ENCODE results near the gene CD300A.

CD300A gene

GRCh38 chr17:74522381-74523105 lies 56.1 kb downstream of the CD300A start:
- DNase-seq, result no peak

- DNase-seq, result no peak
Observed at GRCh38 chr17:74523308-74523707, 56.9 kb downstream of the CD300A start.

- no peak for DNase-seq
Observed at GRCh38 chr17:74524653-74525464, 58.4 kb downstream of the CD300A start.

DNA sequence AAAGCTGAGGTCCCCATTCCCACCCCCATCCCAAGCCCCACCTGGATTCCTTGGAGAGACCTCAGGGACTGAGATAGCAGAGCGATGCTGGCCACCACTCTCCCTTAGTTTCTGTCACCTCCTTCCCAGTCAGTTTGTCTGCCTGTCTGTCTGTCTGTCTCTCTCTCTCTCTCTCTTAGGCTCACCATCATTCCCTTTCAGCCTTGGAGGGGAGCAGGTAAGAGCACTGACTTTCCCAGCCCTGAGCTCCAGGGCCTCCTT lies 59.0 kb downstream of the CD300A start:
- DNase-seq, result no peak

GRCh38 chr17:74525781-74526288 lies 59.4 kb downstream of the CD300A start:
- no peak for DNase-seq

- no peak for DNase-seq
Observed at GRCh38 chr17:74526681-74527080, 60.2 kb downstream of the CD300A start.

DNA sequence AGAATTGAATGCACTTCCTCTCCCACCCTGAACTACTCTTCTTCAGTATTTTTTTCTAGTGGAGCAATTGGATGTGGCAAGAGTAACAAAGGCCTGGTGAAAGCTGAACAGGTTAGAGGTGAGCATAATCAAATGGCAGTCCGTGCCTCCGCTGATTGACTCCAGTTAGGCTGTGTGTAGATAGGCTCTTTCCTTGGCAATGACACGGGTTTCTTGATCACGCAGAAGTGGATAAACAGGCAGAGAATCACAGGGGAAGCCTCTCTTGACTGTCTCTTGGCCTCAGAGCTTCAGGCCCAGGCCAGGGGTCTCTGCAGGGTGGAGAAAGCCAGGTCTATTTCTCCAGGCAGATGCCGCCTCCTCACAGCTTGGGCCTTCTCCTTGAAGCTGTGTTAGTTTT lies 60.6 kb downstream of the CD300A start:
- DNase-seq, result no peak

DNA sequence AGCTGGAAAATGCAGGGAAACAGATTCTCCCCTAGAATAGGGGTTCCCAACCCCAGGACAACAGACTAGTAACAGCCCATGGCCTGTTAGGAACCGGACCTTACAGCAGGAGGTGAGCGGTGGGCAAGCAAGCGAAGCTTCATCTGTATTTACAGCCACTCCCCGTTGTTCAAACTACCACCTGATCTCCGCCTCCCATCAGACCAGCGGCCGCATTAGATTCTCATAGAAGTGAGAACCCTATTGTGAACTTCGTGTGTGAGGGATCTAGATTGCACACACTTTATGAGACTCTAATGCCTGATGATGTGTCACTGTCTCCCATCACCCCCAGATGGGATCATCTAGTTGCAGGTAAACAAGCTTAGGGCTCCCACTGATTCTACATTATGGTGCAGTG lies 61.3 kb downstream of the CD300A start:
- DNase-seq, result no peak

DNA sequence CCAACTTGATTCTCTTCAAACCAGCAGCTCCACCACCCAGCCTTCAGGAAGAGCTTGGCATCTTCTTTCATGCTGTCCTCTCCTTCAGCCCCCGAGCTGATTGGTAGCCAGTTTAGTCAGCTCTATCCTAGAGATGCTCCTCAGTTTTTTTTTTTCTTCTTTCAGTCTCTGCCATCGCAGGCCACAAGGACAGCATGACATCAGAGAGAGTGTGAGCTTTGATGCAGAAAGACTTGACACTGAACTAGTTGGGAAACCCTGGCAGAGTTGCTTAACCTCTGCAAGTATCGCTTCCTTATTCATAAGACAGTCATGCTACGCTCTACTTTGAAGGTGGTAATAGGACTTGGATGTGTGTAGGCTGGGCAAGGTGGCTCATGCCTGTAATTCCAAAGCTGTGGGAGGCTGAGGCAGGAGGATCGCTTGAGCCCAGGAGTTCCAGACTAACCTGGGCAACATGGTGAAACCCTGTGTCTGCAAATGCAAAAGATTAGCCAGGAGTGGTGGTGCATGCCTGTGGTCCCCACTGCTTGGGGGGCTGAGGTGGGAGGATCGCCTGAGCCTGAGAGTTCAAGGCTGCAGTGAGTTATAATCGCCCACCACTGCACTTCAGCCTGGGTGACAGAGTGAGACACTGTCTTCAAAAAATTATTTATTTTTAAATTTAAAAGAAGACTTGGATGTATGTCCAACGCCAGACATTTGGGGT lies 62.2 kb downstream of the CD300A start:
- no peak for DNase-seq

DNA sequence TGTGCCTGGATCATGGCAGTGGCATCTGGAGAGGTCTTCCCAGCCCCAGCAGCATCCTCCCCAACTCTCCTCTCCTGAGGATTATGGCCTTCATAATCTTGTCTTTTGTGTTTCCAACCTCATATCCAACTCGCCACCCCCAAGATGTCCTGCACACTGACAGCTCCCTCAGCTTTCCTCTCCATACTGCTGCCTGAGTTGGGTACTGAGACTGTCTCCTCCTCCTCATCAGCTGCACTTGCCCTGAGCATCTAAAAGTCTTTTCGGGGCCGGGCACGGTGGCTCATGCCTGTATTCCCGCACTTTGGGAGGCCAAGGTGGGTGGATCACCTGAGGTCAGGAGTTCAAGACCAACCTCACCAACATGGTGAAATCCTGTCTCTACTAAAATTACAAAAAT lies 62.8 kb downstream of the CD300A start:
- no peak for DNase-seq

DNA sequence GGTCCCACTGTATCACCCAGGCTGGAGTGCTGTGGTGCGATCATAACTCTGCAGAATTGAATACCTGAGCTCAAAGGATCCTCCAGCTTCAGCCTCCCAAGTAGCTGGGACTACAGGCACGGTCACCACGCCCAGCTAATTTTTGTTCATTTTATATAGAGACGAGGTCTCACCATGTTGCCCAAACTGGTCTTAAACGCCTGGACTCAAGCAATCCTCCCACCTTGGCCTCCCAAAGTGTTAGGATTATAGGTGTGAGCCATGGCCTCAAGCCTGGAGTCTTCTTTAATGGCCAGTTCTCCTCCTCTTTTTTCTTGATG lies 64.4 kb downstream of the CD300A start:
- DNase-seq, result no peak

- DNase-seq, result no peak
Observed at GRCh38 chr17:74531231-74531761, 64.9 kb downstream of the CD300A start, which contains the start of gene CD300LB. Gene CD300LB (minus strand): TSS chr17:74531475. CDS start chr17:74531350, 125 bp downstream.

DNA sequence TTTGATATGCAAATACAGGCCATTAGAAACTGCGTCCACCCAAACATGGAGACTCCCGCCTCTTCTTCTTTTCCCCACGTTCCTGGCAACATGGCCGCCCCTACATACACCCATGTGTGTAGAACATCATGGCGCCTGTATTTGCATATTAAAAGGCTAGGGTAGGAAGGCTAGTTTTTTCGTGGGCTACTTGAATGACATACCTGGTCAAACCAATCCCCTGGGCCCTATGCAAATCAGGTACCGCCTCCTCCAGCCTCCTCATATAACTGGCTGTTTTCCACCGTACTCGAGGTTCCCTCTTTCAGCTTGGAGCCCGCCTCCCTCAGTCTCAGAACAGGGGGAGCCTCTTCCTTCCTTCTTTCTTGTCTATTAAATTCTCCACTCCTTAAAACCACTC lies 65.7 kb downstream of the CD300A start:
- DNase-seq, result no peak
